Dedifferentiated amniotic fluid mesenchymal stem cell (primary cell): Measurements from ENCODE around the gene FTCDNL1.

Experiments used
- DNase-seq: peaks from one replicate; pipeline ENCODE4 v3.0.0-alpha.2; 2016; ENCODE audit errors: extremely low spot score

The FTCDNL1 gene

GRCh38 chr2:199850718-199851500, at the start of gene FTCDNL1:
FTCDNL1 (minus strand) TSS chr2:199851192; CDS start chr2:199848962, 2,230 bp downstream.
- DNase-seq = peak; percentile 43

DNA sequence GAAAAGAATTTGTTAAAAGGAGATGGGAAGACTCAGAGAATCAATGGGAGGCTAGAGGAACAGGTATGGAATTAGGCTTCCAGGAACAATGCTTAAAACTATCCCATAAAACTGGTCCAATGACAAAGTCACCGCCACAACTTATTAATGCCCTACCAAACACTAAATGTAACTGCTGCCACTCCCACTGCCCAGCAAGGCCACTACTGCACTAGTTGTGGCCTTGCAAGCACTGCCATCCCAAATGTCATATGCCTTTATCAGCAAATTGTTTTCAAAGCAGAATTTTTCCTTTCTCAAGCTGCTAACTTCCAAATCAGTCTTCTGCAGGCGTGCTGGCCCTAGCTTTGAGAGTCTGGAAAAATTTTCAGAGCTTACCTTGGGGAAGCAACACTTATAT, 45.6 kb upstream of the FTCDNL1 start:
- no peak for DNase-seq

GRCh38 chr2:199895406-199895805, 44.4 kb upstream of the FTCDNL1 start:
- no peak for DNase-seq

GRCh38 chr2:199883474-199884212, 32.7 kb upstream of the FTCDNL1 start:
- no peak for DNase-seq

DNA sequence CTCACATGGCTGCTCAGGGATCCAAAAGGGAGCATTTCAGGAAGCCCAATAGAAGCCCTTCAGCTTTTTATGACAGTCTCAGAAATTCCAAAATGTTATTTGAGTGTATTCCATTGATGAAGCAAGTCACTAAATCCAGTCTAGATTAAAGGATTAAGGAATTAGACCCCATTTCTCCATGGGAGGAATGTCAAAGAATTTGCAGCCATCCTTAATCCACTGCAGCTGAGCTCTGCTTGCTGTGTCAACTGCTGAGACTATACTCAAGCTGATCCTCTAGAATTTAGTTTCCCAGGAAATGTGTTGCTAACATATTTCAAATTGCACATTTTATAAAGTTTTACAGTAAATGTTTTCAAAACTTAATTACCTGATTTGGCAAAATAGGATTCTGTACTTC, 31.7 kb upstream of the FTCDNL1 start:
- DNase-seq = no peak

DNA sequence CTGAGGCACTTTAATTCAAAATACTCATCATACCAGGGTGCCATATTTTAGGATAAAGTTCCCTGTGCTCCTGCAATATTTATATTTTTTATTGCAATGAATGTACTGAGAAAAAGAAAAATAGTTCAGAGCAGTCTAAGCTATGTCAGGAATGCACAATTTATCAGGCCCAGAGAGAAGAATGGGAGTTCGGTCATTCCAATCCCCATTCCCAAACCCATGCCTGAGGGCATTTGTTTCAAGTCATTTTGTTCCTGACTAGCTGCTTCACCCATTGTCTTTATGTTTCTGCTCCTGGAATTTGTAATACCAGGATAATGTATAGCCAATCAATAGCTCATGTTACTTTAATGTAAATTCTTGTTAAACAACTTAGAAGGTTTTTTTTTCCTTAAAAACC, 24.4 kb upstream of the FTCDNL1 start:
- peak; percentile 88 for DNase-seq

DNA sequence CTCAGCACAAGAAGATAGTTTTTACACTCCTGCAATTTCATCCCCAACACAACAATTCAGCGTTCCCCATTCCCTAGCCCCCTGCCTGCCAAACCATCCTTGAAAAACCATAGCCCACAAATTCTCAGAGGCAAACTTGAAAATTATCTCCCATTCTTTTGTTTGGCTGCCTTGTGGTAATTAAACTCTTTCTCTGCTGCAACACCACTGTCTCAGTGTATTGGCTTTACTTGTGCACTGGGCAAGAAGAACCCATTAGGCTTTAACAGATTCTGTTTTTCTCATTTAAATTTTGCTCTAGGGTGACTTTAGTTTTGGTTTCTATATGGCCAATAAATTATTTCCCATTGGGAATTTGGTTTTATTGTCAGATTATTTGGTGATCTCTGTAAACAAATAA, 23.2 kb upstream of the FTCDNL1 start:
- DNase-seq = no peak

- DNase-seq = peak; percentile 67
Measured at GRCh38 chr2:199870581-199870980, 19.6 kb upstream of the FTCDNL1 start.

DNA sequence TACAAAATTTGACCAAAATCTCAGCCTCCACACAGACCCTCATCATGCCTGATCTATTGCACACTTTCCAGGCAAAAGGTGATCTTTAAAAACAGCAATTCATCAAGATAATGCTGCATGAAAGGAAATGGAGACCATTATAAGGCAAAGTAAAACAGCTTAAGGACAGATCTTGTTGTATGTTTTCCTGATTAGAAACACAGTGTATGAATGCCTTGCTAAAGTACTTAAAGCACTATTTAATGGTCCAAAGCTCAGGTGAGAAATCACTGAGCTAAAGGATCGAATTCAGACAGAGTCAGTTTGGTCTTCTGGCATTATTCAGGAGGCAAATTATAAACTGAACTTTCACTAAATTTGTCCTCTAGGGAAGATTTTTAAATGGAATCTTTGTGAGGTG, 18.7 kb upstream of the FTCDNL1 start:
- DNase-seq = no peak

DNA sequence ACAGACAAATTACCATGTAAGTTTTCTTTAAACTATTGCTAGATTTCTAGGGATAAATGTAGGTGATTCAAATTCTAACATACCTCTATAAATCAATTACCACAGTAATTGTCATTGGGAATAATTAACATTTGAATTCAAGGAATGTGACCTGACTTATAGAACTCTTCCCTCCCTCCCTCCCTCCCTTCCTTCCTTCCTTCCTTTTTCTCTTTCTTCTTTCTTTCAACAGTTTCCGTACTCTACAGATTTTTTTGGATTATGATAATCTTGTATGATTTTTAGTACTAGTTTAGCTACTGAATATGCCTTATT, 18.2 kb upstream of the FTCDNL1 start:
- no peak for DNase-seq

DNA sequence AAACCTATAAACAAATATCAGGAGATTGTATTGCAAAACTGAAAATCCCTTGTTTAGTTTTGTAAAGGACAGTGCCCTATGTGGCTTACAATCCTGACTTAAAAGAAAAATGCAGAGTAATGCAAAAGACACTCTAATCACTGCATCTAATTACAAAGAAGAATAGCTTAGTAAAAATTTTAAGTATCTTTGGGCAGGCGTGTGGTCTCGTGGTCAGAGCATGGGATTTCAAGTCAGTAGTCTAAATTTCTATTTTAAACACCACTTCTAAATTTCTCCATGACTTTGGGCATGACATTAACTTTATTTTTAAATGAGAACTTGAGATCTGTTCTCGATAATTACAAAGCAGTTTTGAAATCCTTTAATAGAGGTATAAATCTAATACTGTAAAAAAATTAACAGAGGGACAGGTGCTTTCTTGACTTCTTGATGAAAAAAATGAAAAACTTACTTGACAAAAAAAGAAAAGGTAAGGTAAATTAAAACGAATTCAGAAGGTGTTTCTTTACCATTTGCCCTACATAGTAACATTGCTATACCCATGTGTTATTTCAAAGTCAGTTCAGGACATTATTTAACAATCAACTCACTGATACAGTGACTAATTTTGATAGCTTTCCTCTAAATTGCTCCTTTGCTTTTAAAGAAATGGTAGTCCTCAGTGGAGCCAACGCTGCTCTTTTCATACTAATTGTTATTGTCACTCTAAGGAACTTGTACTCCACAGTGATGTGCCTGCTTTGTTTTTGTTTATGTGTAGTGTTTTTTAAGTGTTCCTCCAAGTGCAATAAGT, 17.6 kb upstream of the FTCDNL1 start:
- DNase-seq = no peak

DNA sequence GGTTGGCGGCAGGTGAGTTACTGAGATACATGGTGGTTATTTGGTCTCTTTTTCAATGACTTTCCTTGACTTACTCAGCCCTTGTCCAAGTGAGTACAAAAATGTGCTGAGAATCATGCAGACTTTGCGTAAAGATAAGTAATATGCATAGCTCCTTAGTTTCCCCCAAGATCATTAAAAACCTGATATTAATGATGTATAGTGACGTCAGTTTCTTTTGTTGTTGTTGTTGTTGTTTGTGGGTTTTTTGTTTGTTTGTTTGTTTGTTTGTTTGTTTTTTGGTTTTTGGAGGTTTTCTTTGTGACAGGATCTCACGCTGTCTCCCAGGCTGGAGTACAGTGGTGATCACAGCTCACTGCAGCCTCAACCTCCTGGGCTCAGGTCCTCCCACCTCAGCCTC, 14.9 kb upstream of the FTCDNL1 start:
- DNase-seq = no peak

GRCh38 chr2:199862788-199863187, 11.8 kb upstream of the FTCDNL1 start:
- DNase-seq = no peak

DNA sequence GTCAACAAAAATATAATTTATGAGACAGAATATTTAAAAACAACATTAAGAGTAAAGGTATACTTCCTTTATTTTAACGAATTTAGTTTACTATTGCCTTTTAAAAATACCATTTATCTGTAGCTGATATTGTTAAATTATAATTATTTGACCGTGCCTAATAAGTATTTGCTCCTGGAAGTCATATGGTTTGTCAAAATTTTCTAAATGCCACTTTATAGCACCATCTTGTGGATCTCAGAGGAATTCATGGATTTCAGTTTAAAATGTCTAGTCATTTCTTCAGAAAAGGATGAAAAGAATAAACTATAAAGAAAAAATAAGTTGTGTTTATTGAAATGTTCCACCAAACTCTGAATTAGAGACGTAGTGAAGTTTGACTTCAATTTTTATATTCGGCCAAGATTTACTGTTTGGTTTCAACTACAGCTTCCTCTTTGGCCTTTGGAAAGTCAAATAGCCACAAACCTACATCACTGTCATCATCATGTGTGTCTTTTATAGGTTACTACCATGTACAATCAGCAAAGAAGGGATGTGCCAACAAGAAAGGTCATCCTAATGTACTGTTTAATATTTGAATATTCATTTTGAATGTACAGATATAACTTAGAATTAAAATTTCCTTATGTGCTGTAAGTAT, 10.3 kb upstream of the FTCDNL1 start:
- DNase-seq = peak; percentile 68

GRCh38 chr2:199855812-199856211, 4.8 kb upstream of the FTCDNL1 start:
- DNase-seq = no peak

GRCh38 chr2:199851883-199852282, 891 bp upstream of the FTCDNL1 start:
- DNase-seq = no peak

DNA sequence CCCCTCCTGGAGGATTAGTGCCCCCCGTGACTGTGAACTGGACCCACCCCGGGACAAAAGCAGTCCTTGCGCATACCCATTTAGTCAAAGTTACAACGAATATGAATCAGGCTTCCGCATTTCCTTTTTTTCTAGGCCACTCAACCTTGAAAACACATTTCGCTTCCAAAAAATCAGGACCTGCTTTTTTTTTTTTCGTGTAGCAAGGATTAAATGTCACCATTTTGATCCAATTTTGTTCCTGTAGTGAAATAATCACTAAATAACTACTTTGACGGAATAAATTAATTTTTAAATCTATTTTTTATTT, 464 bp upstream of the FTCDNL1 start:
- no peak for DNase-seq

- no peak for DNase-seq
Measured at GRCh38 chr2:199850218-199850717, 724 bp downstream of the FTCDNL1 start.

DNA sequence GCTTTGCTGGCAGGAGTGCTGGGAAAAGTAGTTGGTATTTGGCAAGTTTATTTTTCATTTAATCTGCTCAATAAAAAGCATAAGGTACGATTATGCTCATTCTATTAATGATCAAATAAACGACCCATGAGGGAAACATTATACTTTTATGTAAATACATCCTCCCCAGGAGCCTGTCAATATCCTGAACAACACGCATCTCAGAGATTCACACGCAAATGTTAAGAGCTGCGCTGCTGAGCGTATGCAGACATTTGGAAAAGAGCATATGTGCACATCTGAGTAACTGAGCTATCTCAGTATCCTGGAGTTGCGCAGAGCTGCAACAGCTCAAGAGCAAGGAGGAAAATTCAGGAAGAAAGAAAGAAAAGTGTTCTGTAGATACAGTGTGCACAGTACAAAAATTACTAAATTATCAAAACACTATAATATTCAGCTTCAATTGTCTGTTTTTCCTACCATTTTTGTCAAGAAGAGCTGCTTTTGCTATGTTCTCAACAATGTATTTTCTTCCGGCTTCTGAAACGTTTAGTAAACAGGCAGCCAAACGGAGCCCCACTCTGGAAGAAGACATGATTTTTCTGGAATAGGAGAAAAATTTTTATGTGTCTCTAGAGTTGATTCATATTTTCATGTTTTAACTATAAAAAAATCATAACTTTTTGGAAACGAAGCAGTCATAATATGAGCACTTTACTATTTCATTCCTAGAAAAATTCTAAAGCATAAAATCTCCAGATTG, 2.4 kb downstream of the FTCDNL1 start:
- DNase-seq = no peak

GRCh38 chr2:199847181-199847864, 3.7 kb downstream of the FTCDNL1 start:
- no peak for DNase-seq
